GM21619 (cell line): ENCODE measurements around the gene OLFM2.

ENCODE experiments used
- ATAC-seq: cut with Tn5 transposase; IDR thresholded peaks from one replicate; pipeline ENCODE4 v1.9.1; 2021; ENCODE audit not compliant: unreplicated experiment

The OLFM2 gene

GRCh38 chr19:9910625-9911024, 25.7 kb downstream of the OLFM2 start:
- no peak for ATAC-seq

DNA sequence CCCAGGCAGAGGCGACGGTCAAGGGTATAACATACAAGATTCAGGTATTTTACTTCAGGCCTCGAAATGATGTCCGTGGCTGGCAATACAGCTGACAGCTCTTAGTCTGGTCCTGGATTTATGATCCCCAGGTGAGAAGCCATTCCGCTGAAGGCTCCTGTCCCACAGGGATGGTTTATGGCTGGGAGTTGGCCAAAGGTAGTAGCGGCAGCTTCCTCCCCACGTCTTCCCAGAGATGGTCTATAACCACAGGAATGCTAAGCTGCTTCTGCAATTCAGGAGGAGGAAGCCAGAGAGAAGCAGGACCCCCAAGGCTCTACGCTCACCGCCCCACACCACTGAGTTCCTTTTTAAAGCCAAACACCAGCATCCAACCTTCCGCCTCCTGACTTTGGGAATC, 27.1 kb downstream of the OLFM2 start:
- ATAC-seq, result no peak

GRCh38 chr19:9906475-9907087, 29.7 kb downstream of the OLFM2 start:
- ATAC-seq, result no peak

- ATAC-seq, result no peak
These were observed 33.0 kb downstream of the OLFM2 start for GRCh38 chr19:9903336-9903735.

GRCh38 chr19:9901642-9902041, 34.7 kb downstream of the OLFM2 start:
- no peak for ATAC-seq

- no peak for ATAC-seq
These were observed 35.3 kb downstream of the OLFM2 start for GRCh38 chr19:9901020-9901419.

DNA sequence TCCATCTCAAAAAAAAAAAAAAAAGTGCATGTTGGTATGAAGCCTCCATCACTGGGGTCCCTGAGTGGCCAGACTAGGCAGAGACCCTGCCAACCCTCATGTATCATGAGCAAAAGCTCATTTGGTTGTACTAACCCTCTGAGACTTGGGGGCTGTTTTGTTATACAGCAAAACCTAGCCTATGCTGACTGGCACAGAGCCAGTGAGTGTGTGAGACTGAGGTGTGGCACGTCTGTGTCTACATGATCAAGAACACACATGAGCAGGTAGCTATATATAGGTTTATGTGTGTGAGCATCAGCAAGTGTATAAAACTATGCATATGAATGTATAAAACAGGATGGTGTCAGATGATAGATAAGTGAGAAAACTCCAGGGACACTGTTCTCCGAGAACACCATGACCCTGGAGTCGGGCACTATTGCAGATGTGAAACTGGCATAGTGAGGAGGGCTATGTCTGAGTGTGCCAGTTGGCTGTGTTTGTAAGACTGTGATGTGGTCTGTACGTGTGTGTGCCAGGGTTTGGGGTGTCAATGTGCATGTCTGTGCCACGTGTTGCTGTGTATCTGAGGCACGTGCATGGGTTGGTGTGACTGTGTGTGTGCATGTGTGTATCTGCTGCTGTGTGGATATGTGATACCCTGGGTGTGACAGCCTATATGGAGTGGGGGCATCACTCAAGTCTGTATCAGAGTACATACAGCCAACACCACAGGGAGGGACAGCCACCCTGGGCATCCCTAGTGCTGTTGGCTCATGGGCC, 44.5 kb downstream of the OLFM2 start:
- ATAC-seq, result no peak

- no peak for ATAC-seq
These were observed 51.2 kb downstream of the OLFM2 start for GRCh38 chr19:9885077-9885552.

DNA sequence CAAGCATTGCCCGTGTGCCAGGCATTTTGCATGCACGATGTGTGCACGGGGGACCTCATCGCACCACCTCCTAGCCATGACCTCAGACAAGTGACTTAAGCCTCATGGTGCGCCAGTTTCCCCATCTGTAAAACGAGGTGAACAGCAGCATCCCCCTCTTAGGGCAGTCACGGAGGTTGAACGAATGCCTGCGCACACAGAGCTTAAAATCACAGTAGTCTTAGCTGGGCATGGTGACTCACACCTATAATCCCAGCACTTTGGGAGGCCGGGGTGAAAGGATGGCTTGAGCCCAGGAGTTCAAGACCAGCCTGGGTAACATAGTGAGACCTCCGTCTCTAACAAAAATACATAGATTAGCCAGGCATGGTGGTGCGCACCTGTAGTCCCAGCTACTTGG, 52.6 kb downstream of the OLFM2 start:
- ATAC-seq, result no peak

DNA sequence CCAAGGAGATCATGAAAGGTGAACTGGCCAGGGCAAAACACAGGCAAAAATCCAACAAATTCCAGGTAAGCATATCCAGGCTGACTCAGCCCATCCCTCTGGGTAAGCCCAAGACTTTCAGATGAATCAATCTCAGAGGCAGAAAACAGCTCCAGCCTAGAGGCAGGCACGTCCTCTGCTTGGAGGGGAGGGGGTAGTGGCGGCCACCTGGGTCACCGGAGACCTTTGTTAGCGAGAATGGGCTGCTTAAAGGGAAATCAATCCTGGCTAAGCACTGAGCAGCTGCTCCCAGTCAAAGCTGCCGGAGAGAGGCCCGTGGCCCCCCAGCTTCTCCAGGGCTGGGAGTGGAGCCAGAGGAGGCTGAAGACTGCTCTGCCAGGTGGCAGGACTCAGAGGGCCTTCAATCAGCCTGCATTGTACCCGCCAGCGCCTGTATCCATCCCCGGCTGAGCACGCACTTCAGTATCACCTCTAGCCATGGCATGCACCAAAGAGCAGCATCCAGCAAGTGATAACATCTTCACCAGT, 53.0 kb downstream of the OLFM2 start:
- no peak for ATAC-seq

DNA sequence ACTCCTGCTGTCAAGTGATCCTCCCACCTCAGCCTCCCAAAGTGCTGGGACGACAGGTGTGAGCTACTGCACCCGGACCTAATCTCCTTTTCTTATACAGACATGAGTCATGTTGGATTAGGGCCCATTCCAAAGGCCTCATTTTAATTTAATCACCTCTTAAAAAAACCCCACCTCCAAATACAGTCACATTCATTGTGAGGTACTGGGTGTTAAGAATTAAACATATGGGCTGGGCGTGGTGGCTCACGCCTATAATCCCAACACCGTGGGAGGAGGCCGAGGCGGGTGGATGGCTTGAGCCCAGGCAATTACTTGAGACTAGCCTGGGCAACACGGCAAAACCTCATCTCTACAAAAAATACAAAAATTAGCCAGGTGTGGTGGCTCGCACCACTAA, 54.6 kb downstream of the OLFM2 start:
- no peak for ATAC-seq

GRCh38 chr19:9878511-9879196, 57.7 kb downstream of the OLFM2 start:
- ATAC-seq, result no peak

GRCh38 chr19:9877780-9878510, 58.4 kb downstream of the OLFM2 start:
- ATAC-seq, result no peak

GRCh38 chr19:9875796-9876195, 60.5 kb downstream of the OLFM2 start:
- ATAC-seq, result no peak

DNA sequence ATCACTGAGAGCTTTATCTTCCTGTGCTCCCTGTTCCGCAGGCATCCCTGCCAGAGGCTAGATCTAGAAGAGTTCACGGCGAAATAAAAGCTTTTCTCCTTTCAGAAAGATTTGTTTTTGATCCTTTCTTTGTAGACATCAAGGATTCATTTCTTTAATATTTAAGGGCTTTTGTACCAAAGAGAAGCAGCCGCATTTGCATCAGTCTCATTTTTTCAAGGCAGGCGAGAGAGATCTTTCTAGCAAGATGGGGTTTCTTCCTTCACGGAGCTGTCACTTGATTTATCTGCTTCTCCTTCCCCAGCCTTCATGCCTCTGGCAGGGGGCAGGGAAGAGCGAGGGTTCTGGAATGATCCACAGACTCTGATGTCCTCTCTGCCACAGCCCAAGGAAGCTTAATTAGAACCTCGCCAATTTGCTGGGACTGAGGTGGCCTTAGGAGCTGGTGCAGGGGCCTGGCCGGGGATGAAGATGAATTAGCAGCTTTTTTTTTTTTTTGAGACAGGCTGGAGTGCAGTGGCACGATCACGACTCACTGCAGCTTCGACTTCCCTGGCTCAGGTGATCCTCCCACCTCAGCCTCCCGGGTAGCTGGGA, 61.2 kb downstream of the OLFM2 start:
- ATAC-seq, result no peak

DNA sequence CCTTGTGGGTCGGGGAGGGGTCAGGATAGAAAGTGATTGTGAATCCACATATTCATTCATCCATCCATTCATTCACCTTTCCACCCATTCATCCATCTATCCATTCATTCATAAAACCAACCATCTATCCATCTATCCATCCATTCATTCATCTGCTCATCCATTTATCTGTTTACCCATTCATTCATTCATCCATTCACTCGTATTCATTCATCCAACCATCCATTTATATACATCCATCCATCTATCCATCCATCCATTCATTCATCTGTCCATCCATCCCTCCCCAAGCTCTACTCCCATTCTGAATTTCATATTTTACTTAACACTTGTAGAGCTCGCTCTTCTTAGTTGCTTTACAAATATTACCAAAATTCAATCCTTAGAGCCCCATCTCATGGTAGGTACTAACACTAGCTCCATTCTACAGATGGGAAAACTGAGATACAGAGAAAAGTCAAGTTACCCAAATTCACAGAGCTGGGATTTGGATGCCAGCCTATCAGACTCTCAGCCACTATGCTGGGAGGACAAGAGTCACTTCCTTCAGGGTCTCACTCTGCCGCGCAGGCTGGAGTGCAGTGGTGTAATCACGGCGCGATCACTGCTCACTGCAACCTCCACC, 63.6 kb downstream of the OLFM2 start:
- no peak for ATAC-seq

DNA sequence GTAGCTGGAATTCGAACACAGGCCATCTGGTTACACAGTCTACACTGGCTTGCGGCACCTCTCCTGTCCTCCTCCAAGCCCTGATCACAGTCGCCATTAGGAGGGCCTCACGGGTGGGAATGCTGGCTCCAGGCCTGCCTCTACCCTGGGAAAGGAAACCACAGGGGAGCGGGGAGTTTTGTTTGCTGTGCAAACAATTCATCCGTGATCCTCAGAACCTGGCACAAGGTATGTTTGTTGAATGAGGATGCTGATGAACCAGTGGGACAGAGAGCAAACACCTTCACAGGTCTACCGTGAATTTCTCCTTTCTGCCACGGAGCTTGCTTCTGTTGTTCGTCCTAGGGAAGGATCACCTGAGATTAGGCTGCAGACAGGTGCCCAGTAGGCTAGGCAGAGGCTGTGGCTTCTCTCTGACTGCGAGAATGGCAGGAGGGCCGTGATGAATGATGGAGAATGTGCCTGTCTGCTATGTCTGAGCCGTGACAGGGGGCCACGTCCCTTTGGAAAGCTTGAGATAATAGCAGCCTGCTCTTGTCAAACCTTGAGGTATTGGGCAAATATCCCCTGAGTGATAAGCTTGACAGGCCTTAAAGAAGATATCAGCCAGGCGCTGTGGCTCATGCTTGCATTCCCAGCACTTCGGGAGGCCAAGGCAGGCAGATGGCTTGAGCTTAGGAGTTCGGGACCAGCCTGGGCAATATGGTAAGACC, 64.5 kb downstream of the OLFM2 start:
- ATAC-seq, result no peak

DNA sequence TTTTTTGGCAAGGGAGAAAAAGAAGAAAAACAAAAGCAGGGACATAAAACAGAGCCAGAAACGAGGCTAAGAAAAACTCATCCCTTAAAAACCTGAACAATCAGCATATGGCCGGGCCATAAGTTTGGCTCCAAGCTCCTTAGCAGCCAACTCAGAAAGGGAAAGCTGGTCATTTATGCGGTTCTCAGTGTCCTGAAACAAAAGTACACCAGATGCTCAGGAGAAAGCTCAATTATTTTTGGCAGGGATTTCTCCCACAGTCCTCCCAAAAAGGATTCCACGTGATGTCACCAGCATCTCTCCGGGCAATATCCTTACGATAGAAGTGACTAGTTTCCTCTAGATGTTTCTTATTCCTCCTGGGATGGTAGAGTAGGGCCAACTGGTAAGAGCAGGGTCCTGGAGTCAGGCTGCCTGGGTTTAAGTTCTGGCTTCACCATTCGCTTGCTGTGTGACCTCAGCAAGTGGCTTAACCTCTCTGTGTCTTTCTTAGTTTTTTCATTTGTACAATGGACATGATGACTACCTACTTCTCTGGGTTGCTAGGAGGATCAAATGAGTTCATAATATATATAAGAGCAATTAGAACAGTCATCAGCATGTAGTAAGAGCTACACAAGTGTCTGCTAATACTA, 67.2 kb downstream of the OLFM2 start:
- ATAC-seq, result no peak
